WTC11 (cell line): ENCODE data around the gene DRAXIN. TPM values are rescaled to one million over a fixed set of nuclear protein-coding genes. Genes with fewer than 3 reads are reported as not detected.

Experiments used
- ATAC-seq: fragments of 200-7000 bp; cut with Tn5 transposase; 2 replicates; pipeline ENCODE4 v1.10.0; 2021; ENCODE audit warnings: mild to moderate bottlenecking, moderate library complexity
- CTCF ChIA-PET: fragments of 300-600 bp; sonication (Branson Sonifier 250); formaldehyde crosslinking; loops from one replicate; lab custom pipeline; 2021; ENCODE audit warnings: antibody characterized with exemption; lab: Charles Lee
- POLR2A ChIA-PET: fragments of 350-600 bp; sonication (Branson Sonifier 250); formaldehyde crosslinking; loops from one replicate; lab custom pipeline; 2021; ENCODE audit warnings: antibody characterized with exemption; lab: Charles Lee
- DNase-seq: peaks from one replicate; pipeline ENCODE4 v3.0.0; 2021; ENCODE audit warnings: low spot score
- H3K27ac Mint-ChIP-seq: 2 replicates; pipeline ENCODE4 v1.8.0; 2021; ENCODE audit warnings: mixed read lengths
- H3K27me3 Mint-ChIP-seq: 2 replicates; pipeline ENCODE4 v1.8.0; 2021; ENCODE audit warnings: low read depth, mild to moderate bottlenecking, moderate library complexity, mixed read lengths
- H3K36me3 Mint-ChIP-seq: 2 replicates; pipeline ENCODE4 v1.8.0; 2021; ENCODE audit warnings: mixed read lengths
- H3K4me1 Mint-ChIP-seq: 2 replicates; pipeline ENCODE4 v1.8.0; 2022; ENCODE audit warnings: mixed read lengths
- H3K4me3 Mint-ChIP-seq: 2 replicates; pipeline ENCODE4 v1.8.0; 2021; ENCODE audit warnings: mild to moderate bottlenecking, moderate library complexity, mixed read lengths
- H3K9me3 Mint-ChIP-seq: 2 replicates; pipeline ENCODE4 v1.8.0; 2021; ENCODE audit warnings: mixed read lengths
- ATF2 ChIP-seq: sonication (generic); formaldehyde crosslinking; IDR thresholded peaks from 2 replicates; pipeline ENCODE4 v1.8.1; 2022; ENCODE audit warnings: low read depth, missing genetic modification reagents, borderline replicate concordance
- CREB1 ChIP-seq: sonication (generic); formaldehyde crosslinking; IDR thresholded peaks from 2 replicates; pipeline ENCODE4 v1.8.0; 2023; ENCODE audit warnings: mild to moderate bottlenecking, missing genetic modification reagents
- ETV6 ChIP-seq: sonication (generic); formaldehyde crosslinking; IDR thresholded peaks from 2 replicates; pipeline ENCODE4 v1.8.1; 2022; ENCODE audit warnings: mild to moderate bottlenecking, missing genetic modification reagents
- FOXP1 ChIP-seq: sonication (generic); formaldehyde crosslinking; IDR thresholded peaks from 2 replicates; pipeline ENCODE4 v1.8.0; 2022; ENCODE audit warnings: missing genetic modification reagents, mild to moderate bottlenecking, moderate library complexity, borderline replicate concordance
- FOXP4 ChIP-seq: sonication (generic); formaldehyde crosslinking; IDR thresholded peaks from 2 replicates; pipeline ENCODE4 v1.8.0; 2022; ENCODE audit warnings: mild to moderate bottlenecking, missing genetic modification reagents
- GTF2I ChIP-seq: fragments of 250-450 bp; sonication (Bioruptor Pico); conservative IDR thresholded peaks from 2 replicates; pipeline ENCODE4 v1.4.0; 2021; ENCODE audit warnings: mild to moderate bottlenecking
- IRF1 ChIP-seq: sonication (generic); formaldehyde crosslinking; IDR thresholded peaks from 2 replicates; pipeline ENCODE4 v1.8.0; 2023; ENCODE audit warnings: missing genetic modification reagents
- MAX ChIP-seq: sonication (generic); formaldehyde crosslinking; IDR thresholded peaks from 2 replicates; pipeline ENCODE4 v1.8.0; 2022; ENCODE audit warnings: mild to moderate bottlenecking, missing genetic modification reagents
- SP1 ChIP-seq: sonication (generic); formaldehyde crosslinking; conservative IDR thresholded peaks from 2 replicates; pipeline ENCODE4 v1.8.1; 2022; ENCODE audit warnings: missing genetic modification reagents
- ZBTB43 ChIP-seq: sonication (generic); formaldehyde crosslinking; IDR thresholded peaks from 2 replicates; pipeline ENCODE4 v1.8.1; 2023; ENCODE audit warnings: mild to moderate bottlenecking, missing genetic modification reagents
- ZNF232 ChIP-seq: sonication (generic); formaldehyde crosslinking; IDR thresholded peaks from 2 replicates; pipeline ENCODE4 v1.8.0; 2022; ENCODE audit warnings: mild to moderate bottlenecking, missing genetic modification reagents
- ZSCAN18 ChIP-seq: fragments of 250-450 bp; sonication (Bioruptor Pico); IDR thresholded peaks from 2 replicates; pipeline ENCODE4 v2.1.2; 2022; ENCODE audit warnings: mild to moderate bottlenecking, moderate library complexity
- total RNA-seq: library from RNA; stranded (reverse); gene quantifications from 3 replicates; pipeline ENCODE4 v1.2.3, GENCODE V29; 2021

Gene DRAXIN
- total RNA-seq, 1 experiment from 2014 or later: 12.0 TPM

- peaks cover 72% of the 10 kb centered on the region for H3K4me1 Mint-ChIP-seq
- ChIA-PET POLR2A (interaction anchor here (1.3 kb wide), 1 partner anchor 23 kb away, joined by 3 read pairs; no protein-coding TSS in a partner anchor), CTCF (interaction anchor here (1.0 to 1.3 kb wide), 3 partner anchors 12 to 22 kb away, joined by 3 to 7 read pairs (median 6); no protein-coding TSS in a partner anchor)
- peaks cover 15% of the 10 kb centered on the region for H3K36me3 Mint-ChIP-seq
- peak overlapping the region; percentile 27; the same call in 1 of the 2 replicates for H3K4me3 Mint-ChIP-seq
- ATAC-seq (no peak), DNase-seq (no peak)
- H3K9me3 Mint-ChIP-seq: no peaks in the 10 kb centered on the region
- H3K27me3 Mint-ChIP-seq: no peaks in the 10 kb centered on the region
- peak overlapping the region; percentile 94 for H3K27ac Mint-ChIP-seq
- TF ChIP-seq ZNF232 (CRISPR knock-in tag) (no peak), ZSCAN18 (CRISPR knock-in tag) (0 out of 2 replicates have a peak, but pooled peaks have one; percentile 51)
- TF ChIP-seq, all 79 proteins: peak for 1
Observed at GRCh38 chr1:11688506-11688905, 3.0 kb upstream of the DRAXIN start.

- TF ChIP-seq MAX (CRISPR knock-in tag): 0 out of 2 replicates have a peak, but pooled peaks have one; percentile 2
- peak; percentile 12; the same call in 1 of the 2 replicates for TF ChIP-seq SP1
- TF ChIP-seq FOXP4 (CRISPR knock-in tag): 0 out of 2 replicates have a peak, but pooled peaks have one; percentile 38
- 0 out of 2 replicates have a peak, but pooled peaks have one; percentile 13 for TF ChIP-seq GTF2I (CRISPR knock-in tag)
- TF ChIP-seq ATF2 (CRISPR knock-in tag): no peak
- TF ChIP-seq, all 79 proteins: peak for 4
- no peaks in the 10 kb centered on the region for H3K9me3 Mint-ChIP-seq
- H3K36me3 Mint-ChIP-seq: peaks cover 15% of the 10 kb centered on the region
- DNase-seq (peak; percentile 64), ATAC-seq (0 out of 2 replicates have a peak, but pooled peaks have one; percentile 1)
- H3K27me3 Mint-ChIP-seq: no peaks in the 10 kb centered on the region
- ChIA-PET POLR2A (interaction anchor here (0.6 to 4.4 kb wide), 6 partner anchors 8 to 94 kb away, joined by 3 to 52 read pairs (median 6); partner anchors contain the start of genes FBXO6 and MAD2L2), CTCF (interaction anchor here (0.6 to 2.9 kb wide), 15 partner anchors 9 to 219 kb away, joined by 3 to 21 read pairs (median 5); partner anchors contain the start of genes FBXO6 and MAD2L2)
- H3K27ac Mint-ChIP-seq: peak overlapping the region; percentile 94
- peak overlapping the region; percentile 85 for H3K4me3 Mint-ChIP-seq
- H3K4me1 Mint-ChIP-seq: peaks cover 61% of the 10 kb centered on the region
Observed at GRCh38 chr1:11690397-11691301, 861 bp upstream of the DRAXIN start.

- CTCF ChIA-PET: interaction anchor here (0.8 to 5.6 kb wide), 10 partner anchors 9 to 93 kb away, joined by 3 to 25 read pairs (median 14); partner anchors contain the start of genes FBXO6 and MAD2L2
- H3K36me3 Mint-ChIP-seq: peaks cover 5% of the 10 kb centered on the region
- peak overlapping the region; percentile 63; the same call in 1 of the 2 replicates for H3K27ac Mint-ChIP-seq
- DNase-seq (peak; percentile 53), ATAC-seq (peak; percentile 1)
- POLR2A ChIA-PET: interaction anchor here (1.9 to 4.4 kb wide), 3 partner anchors 10 to 27 kb away, joined by 6 to 52 read pairs (median 27); partner anchors contain the start of genes FBXO6 and MAD2L2
- H3K27me3 Mint-ChIP-seq: no peaks in the 10 kb centered on the region
- TF ChIP-seq FOXP1 (CRISPR knock-in tag): 0 out of 2 replicates have a peak, but pooled peaks have one; percentile 34
- 0 out of 2 replicates have a peak, but pooled peaks have one; percentile 32 for TF ChIP-seq ETV6 (CRISPR knock-in tag)
- 0 out of 2 replicates have a peak, but pooled peaks have one; percentile 40 for TF ChIP-seq IRF1 (CRISPR knock-in tag)
- TF ChIP-seq ZNF232 (CRISPR knock-in tag): no peak
- 0 out of 2 replicates have a peak, but pooled peaks have one; percentile 48 for TF ChIP-seq CREB1
- peak; percentile 7; the same call in 1 of the 2 replicates for TF ChIP-seq ZBTB43 (CRISPR knock-in tag)
- H3K9me3 Mint-ChIP-seq: no peaks in the 10 kb centered on the region
- H3K4me1 Mint-ChIP-seq: peaks cover 57% of the 10 kb centered on the region
- H3K4me3 Mint-ChIP-seq: peak overlapping the region; percentile 89
Observed at GRCh38 chr1:11691928-11692711, 610 bp downstream of the DRAXIN start.
